HG03095 (cell line): ENCODE results near the gene RAB6C.
"Not testable (repeated sequence)": the region's sequence is repeated elsewhere in the genome, so short reads cannot be mapped to it uniquely, and the experiment has no call there.

Source experiments
- ATAC-seq: cut with Tn5 transposase; IDR thresholded peaks from one replicate; pipeline ENCODE4 v1.9.1; 2021; ENCODE audit warnings: moderate library complexity; ENCODE audit not compliant: unreplicated experiment

Gene RAB6C

GRCh38 chr2:129979629-129980155 lies at the start of gene RAB6C:
RAB6C (plus strand) TSS chr2:129979666; CDS start chr2:129980116, 450 bp downstream.
- ATAC-seq: not testable (repeated sequence)

DNA sequence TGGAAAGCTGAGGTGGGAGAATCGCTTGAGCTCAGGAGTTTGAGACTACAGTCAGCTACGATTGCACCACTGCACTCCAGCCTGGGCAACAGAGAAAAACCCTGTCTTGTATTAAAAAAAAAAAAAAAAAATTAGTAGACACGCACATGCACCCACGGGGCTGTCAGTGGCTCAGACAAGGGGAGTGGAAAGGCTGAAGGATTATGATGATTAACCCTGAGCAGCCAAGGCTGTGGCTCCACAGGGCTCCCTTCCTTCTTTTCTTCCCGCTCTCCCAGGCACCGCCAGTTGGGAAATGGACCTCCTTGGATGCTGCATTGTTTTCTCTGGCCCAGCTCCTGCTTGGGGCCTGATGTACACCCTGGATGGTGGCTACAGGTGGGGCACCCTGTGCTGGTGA lies 49.0 kb upstream of the RAB6C start:
- ATAC-seq: no peak

DNA sequence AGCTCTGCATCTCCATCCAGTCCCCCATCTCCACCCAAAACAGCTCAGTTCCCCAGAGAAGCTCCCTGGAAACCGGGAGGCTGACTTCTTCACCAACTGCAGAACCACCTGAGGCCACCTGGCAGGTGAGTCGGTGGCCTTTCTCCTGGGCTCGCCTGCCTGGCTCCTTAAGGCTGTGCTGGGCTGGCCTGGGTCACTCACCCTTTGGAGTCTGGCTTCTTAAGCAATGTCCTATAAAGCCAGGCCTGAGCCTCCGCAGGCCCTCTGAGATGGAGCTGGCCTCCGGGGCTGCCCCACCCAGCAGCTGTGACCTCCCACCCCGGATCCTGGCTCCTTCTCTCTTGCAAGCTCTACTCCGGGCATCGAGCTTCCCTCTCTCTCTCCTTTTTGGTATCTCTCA lies 46.1 kb upstream of the RAB6C start:
- not testable (repeated sequence) for ATAC-seq

DNA sequence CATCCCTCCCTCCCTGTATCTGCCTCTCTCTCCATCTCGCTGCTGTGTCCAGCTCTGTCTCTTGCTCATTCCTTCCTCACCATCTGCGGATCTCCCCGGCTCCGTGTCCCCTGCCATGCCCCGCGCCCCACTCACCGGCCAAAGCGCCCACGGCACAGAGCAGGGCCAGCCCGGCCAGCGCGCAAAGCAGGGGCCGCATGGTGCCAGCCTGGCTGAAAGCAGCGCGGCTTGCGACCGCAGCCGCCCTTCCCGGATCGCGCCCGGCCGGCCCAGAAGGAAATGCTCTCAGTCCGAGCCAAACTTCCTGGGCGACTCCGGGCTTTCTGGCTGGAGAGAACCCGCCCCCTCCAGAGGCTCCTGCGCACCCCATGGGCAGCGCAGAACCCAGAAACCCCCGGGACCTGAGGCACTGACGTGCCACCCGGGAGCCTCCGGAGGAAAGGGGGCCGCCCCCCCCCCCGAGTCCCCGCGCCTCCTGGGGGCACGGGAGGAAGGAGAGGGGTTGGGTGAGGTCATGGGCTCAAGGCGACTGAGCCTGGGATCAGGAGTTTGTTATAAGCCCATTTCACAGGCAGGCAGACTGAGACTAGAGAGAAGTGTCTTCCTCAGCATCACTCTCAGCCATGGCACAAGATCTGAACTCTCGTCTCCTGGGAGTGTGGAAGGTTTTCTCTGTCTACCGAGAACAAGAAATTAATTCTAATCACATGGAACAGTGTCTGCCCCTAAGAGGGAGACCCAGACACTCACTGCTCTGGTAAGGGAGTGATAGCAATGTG lies 45.2 kb upstream of the RAB6C start:
- no peak for ATAC-seq

DNA sequence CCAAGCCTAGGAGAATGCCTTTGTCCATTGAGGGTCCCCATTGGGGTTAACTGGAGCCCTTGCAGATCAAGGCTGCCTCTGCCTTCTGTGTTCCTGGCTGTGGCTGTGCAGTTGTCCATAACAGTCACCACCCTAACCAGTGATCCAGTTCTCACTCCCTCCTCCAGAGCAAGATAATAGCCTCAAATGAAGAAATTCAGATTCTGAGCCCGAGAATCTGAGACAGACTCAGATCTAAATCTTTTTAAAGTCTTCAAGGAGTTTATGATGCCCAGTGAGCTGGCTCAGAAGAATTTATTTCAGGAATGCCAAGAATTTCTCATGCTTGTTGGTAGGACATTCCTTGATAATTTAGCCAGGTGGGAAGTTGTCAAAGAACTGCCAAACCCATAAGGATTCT lies 44.3 kb upstream of the RAB6C start:
- ATAC-seq: no peak

DNA sequence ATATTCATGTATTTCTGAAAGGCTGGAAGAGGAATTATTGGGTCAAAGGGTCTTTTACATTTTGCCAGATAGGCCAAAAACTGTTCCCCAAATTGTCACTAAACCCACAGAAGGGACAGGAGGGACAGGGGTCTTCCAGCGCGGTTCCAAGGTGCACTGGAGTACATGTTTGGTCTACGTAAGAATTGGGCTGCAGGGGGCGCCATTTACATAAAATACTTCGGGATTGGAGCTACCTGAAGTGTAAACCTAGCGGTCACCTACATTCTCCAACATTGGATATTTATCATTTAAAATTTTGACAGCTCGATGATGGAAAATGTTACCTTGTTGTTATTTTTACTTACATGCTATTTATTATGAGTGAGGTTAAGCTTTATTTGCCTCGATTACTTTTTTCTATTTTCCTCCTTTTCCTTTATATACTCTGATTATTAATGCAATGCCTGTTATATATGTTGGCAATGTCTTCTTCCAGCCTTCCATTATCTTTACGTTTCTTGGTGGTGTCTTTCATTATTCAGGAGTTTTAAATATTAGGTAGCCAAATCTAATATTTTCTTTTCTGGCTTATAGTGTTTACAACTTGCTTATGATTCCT lies 43.0 kb upstream of the RAB6C start:
- peak; percentile 60 for ATAC-seq

DNA sequence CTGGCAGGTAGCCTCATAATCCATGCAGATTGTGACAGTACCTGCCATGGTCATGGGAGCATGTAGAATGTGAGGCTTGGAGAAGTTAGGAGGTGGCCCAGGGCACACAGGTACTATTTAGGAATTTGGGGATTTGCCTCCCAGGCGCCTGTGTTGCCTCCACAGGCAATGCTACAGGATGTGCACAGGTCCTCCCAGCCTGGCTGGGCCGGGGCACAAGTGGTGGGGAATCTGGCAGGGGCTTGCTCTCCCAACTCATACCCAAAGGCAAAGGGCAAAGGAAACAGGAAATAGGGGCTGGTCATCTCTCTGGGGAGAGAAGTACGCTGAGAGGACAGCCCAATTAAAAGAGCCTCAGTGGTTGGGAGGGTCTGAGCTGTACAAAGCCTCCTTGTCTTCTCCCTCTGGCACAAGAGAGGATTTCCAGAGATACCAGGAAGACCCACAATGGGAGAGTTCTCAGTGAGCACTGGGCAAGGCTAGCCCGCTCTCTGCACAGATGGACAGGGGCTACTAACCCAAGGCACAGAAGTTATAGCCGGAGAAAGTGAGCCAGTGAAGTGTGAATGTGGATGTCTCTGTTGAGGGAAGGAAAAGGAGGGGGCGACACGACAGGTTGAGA lies 40.5 kb upstream of the RAB6C start:
- not testable (repeated sequence) for ATAC-seq

DNA sequence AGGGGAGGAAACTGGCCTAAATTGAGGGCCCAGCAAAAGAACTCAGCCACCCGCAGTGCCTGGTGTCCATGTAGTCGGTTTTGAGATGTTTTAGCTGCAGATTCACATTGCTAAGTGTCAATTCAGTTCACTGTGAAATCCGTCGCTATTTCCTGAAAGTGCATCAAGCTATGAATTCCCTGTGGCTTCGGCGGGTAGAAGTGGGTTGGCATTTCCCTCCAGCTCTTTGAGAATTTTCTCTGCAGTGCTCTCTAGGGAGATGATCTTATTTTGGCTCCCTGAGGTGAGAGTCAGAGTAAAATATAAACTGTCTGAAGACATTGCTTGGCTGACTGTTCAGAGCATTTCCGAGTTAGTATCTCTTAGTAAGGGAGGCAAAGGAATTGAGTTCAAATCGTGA lies 36.0 kb upstream of the RAB6C start:
- not testable (repeated sequence) for ATAC-seq

GRCh38 chr2:129945557-129945956 lies 33.9 kb upstream of the RAB6C start:
- ATAC-seq: no peak

- not testable (repeated sequence) for ATAC-seq
Observed at GRCh38 chr2:129947712-129948111, 31.8 kb upstream of the RAB6C start.

- not testable (repeated sequence) for ATAC-seq
Observed at GRCh38 chr2:129956171-129956570, 23.3 kb upstream of the RAB6C start.

DNA sequence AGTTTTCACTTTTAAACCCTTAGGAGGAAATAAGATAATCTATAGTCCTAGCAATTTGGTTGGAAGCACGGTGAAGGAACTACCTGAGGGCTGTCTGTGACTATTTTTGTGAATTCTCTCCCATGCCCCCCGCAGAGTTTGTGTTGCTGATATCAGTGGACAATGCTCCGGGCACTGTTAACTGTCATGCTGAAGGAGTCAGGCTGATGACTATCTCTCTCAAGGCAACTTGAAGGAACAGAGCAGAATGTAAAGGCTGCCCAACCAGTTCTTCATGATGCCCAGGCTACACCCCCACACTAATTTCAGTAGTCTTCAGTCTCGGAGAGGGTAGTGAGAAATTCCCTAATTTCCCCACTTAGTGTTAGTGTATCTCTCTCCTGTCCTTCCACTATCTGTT lies 21.6 kb upstream of the RAB6C start:
- ATAC-seq: no peak

- ATAC-seq: not testable (repeated sequence)
Observed at GRCh38 chr2:129958736-129959135, 20.7 kb upstream of the RAB6C start.

GRCh38 chr2:129968605-129969004 lies 10.9 kb upstream of the RAB6C start:
- not testable (repeated sequence) for ATAC-seq

- no peak for ATAC-seq
Observed at GRCh38 chr2:129975016-129975774, 4.3 kb upstream of the RAB6C start.

DNA sequence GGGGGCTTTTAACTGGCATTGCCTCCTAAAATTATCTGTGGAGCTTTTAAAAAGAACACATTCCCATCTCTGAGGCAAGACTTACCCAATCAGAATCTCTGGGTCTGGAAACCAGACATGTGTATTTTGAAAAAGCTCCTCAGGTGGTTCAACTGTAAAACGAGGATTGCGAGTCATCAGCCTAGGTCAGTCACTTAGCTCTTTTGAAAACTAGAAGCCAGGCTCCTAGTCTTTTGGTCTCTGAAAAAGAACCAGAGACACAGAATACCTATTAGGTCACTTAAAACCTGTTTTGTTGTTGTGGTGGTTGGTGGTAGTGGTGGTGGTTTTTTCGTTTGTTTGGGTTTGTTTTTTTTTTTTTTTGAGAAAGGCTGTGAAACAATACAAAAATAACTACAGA lies 2.5 kb upstream of the RAB6C start:
- ATAC-seq: not testable (repeated sequence)

DNA sequence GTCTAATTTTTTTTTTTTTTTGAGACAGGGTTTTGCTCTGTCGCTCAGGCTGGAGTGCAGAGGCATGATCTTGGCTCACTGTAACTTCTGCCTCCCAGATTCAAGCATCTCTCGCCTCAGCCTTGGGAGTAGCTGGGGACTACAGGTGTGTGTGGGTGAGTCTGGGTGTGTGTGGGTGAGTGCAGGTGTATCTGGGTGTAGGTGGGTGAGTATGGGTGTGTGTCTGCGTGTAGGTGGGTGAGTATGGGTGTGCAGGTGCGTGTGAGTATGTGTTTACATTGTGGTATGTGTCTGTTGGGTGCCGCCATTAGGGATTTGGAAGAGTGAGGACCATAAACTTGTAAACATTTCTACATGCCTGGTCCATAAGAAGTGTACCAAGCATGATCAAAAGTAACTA lies 1.5 kb upstream of the RAB6C start:
- no peak for ATAC-seq

DNA sequence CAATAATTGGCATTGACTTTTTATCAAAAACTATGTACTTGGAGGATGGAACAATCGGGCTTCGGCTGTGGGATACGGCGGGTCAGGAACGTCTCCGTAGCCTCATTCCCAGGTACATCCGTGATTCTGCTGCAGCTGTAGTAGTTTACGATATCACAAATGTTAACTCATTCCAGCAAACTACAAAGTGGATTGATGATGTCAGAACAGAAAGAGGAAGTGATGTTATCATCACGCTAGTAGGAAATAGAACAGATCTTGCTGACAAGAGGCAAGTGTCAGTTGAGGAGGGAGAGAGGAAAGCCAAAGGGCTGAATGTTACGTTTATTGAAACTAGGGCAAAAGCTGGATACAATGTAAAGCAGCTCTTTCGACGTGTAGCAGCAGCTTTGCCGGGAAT lies 780 bp downstream of the RAB6C start:
- ATAC-seq: not testable (repeated sequence)

GRCh38 chr2:129981689-129982088 lies 2.2 kb downstream of the RAB6C start:
- not testable (repeated sequence) for ATAC-seq

GRCh38 chr2:129984426-129984825 lies 5.0 kb downstream of the RAB6C start:
- no peak for ATAC-seq

- ATAC-seq: not testable (repeated sequence)
Observed at GRCh38 chr2:129992415-129993006, 13.0 kb downstream of the RAB6C start.
